ENCODE results near the gene TMEM156. TPM values are rescaled to one million over a fixed set of nuclear protein-coding genes. Genes with fewer than 3 reads are reported as not detected.

Gene TMEM156
- total and polyA plus RNA-seq, 2 experiments from 2014 or later: not detected

GRCh38 chr4:39051492-39051891 lies 19.3 kb upstream of the TMEM156 start:
- Histone ChIP-seq H2AFZ (no peak overlapping the region), H3K36me3 (ENCODE audit: insufficient read depth) (no peaks in the 10 kb centered on the region), H3K27me3 (ENCODE audit: insufficient read depth) (no peaks in the 10 kb centered on the region), H3K27ac (ENCODE audit: low read depth) (no peak overlapping the region), H4K20me1 (replicated peaks; ENCODE audit: insufficient read depth) (0 out of 2 replicates have a peak, but pooled peaks cover 2% of the 10 kb centered on the region), H3K4me3 (no peak overlapping the region), H3K4me2 (0 out of 2 replicates have a peak overlapping the region, but pooled peaks have one; percentile 15), H3K79me2 (replicated peaks; ENCODE audit: insufficient read depth) (peaks cover 55% of the 10 kb centered on the region), H3K9me2 (ENCODE audit: insufficient read depth) (no peaks in the 10 kb centered on the region), H3K4me1 (ENCODE audit: insufficient read depth) (peaks cover 11% of the 10 kb centered on the region), H3F3A (replicated peaks; ENCODE audit: low read depth) (no peaks in the 10 kb centered on the region)
- no peaks in the 10 kb centered on the region for H3K27me3 Mint-ChIP-seq (ENCODE audit: insufficient read depth, low read depth, poor library complexity)
- ATAC-seq (peak; percentile 53; the same call in 2 of the 3 replicates), DNase-seq (ENCODE audit: low spot score) (peak; percentile 23)
- H3K4me1 Mint-ChIP-seq: peaks cover 16% of the 10 kb centered on the region
- no peak overlapping the region for H3K4me3 Mint-ChIP-seq
- H3K9me3 Mint-ChIP-seq: no peaks in the 10 kb centered on the region
- TF ChIP-seq EZH2phosphoT487 (IDR thresholded peaks at IDR 0.05; ENCODE audit: unreplicated experiment) (no peak), CREB1 (CRISPR knock-in tag; IDR thresholded peaks at IDR 0.05; ENCODE audit: low read depth) (no peak), ZNF114 (CRISPR knock-in tag; IDR thresholded peaks at IDR 0.05) (no peak), JUNB (IDR thresholded peaks at IDR 0.05; ENCODE audit: unreplicated experiment) (no peak), STAT1 (IDR thresholded peaks at IDR 0.05; ENCODE audit: unreplicated experiment) (no peak), POLR2AphosphoS5 (IDR thresholded peaks at IDR 0.05; ENCODE audit: low read depth) (no peak), ETS1 (IDR thresholded peaks at IDR 0.05) (no peak), EZH2 (IDR thresholded peaks at IDR 0.05; ENCODE audit: low read depth, unreplicated experiment) (no peak), NANOG (IDR thresholded peaks at IDR 0.05; ENCODE audit: borderline replicate concordance) (no peak), ZNF331 (CRISPR knock-in tag; IDR thresholded peaks at IDR 0.05; ENCODE audit: low read depth) (no peak), CTCF (conservative IDR thresholded peaks at IDR 0.05; ENCODE audit: low read depth in 2 of 2) (no peak)
- TF ChIP-seq, protein P1, sequence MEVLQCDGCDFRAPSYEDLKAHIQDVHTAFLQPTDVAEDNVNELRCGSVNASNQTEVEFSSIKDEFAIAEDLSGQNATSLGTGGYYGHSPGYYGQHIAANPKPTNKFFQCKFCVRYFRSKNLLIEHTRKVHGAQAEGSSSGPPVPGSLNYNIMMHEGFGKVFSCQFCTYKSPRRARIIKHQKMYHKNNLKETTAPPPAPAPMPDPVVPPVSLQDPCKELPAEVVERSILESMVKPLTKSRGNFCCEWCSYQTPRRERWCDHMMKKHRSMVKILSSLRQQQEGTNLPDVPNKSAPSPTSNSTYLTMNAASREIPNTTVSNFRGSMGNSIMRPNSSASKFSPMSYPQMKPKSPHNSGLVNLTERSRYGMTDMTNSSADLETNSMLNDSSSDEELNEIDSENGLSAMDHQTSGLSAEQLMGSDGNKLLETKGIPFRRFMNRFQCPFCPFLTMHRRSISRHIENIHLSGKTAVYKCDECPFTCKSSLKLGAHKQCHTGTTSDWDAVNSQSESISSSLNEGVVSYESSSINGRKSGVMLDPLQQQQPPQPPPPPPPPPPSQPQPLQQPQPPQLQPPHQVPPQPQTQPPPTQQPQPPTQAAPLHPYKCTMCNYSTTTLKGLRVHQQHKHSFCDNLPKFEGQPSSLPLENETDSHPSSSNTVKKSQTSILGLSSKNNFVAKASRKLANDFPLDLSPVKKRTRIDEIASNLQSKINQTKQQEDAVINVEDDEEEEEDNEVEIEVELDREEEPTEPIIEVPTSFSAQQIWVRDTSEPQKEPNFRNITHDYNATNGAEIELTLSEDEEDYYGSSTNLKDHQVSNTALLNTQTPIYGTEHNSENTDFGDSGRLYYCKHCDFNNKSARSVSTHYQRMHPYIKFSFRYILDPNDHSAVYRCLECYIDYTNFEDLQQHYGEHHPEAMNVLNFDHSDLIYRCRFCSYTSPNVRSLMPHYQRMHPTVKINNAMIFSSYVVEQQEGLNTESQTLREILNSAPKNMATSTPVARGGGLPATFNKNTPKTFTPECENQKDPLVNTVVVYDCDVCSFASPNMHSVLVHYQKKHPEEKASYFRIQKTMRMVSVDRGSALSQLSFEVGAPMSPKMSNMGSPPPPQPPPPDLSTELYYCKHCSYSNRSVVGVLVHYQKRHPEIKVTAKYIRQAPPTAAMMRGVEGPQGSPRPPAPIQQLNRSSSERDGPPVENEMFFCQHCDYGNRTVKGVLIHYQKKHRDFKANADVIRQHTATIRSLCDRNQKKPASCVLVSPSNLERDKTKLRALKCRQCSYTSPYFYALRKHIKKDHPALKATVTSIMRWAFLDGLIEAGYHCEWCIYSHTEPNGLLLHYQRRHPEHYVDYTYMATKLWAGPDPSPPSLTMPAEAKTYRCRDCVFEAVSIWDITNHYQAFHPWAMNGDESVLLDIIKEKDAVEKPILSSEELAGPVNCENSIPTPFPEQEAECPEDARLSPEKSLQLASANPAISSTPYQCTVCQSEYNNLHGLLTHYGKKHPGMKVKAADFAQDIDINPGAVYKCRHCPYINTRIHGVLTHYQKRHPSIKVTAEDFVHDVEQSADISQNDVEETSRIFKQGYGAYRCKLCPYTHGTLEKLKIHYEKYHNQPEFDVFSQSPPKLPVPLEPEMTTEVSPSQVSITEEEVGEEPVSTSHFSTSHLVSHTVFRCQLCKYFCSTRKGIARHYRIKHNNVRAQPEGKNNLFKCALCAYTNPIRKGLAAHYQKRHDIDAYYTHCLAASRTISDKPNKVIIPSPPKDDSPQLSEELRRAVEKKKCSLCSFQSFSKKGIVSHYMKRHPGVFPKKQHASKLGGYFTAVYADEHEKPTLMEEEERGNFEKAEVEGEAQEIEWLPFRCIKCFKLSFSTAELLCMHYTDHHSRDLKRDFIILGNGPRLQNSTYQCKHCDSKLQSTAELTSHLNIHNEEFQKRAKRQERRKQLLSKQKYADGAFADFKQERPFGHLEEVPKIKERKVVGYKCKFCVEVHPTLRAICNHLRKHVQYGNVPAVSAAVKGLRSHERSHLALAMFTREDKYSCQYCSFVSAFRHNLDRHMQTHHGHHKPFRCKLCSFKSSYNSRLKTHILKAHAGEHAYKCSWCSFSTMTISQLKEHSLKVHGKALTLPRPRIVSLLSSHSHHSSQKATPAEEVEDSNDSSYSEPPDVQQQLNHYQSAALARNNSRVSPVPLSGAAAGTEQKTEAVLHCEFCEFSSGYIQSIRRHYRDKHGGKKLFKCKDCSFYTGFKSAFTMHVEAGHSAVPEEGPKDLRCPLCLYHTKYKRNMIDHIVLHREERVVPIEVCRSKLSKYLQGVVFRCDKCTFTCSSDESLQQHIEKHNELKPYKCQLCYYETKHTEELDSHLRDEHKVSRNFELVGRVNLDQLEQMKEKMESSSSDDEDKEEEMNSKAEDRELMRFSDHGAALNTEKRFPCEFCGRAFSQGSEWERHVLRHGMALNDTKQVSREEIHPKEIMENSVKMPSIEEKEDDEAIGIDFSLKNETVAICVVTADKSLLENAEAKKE (CRISPR knock-in tag; IDR thresholded peaks at IDR 0.05): no peak
- TF ChIP-seq, protein P2, sequence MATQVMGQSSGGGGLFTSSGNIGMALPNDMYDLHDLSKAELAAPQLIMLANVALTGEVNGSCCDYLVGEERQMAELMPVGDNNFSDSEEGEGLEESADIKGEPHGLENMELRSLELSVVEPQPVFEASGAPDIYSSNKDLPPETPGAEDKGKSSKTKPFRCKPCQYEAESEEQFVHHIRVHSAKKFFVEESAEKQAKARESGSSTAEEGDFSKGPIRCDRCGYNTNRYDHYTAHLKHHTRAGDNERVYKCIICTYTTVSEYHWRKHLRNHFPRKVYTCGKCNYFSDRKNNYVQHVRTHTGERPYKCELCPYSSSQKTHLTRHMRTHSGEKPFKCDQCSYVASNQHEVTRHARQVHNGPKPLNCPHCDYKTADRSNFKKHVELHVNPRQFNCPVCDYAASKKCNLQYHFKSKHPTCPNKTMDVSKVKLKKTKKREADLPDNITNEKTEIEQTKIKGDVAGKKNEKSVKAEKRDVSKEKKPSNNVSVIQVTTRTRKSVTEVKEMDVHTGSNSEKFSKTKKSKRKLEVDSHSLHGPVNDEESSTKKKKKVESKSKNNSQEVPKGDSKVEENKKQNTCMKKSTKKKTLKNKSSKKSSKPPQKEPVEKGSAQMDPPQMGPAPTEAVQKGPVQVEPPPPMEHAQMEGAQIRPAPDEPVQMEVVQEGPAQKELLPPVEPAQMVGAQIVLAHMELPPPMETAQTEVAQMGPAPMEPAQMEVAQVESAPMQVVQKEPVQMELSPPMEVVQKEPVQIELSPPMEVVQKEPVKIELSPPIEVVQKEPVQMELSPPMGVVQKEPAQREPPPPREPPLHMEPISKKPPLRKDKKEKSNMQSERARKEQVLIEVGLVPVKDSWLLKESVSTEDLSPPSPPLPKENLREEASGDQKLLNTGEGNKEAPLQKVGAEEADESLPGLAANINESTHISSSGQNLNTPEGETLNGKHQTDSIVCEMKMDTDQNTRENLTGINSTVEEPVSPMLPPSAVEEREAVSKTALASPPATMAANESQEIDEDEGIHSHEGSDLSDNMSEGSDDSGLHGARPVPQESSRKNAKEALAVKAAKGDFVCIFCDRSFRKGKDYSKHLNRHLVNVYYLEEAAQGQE (IDR thresholded peaks at IDR 0.05; ENCODE audit: unreplicated experiment): no peak
- H3K36me3 Mint-ChIP-seq (ENCODE audit: low read depth): no peaks in the 10 kb centered on the region
- no peak overlapping the region for H3K27ac Mint-ChIP-seq
